Astrocyte (in vitro differentiated cells and primary cell): ENCODE results near the gene ADAMTS12. TPM values are rescaled to one million over a fixed set of nuclear protein-coding genes. Genes with fewer than 3 reads are reported as not detected.

Experiments
- DNase-seq: peaks from one replicate; pipeline ENCODE4 v3.0.0-alpha.2; 2010; ENCODE audit warnings: low read depth
- FAIRE-seq: peaks from 2 replicates; lab custom pipeline; 2011; peaks lifted over from hg19 to GRCh38; lab: Jason Lieb, UNC
- H2AFZ ChIP-seq: 2 replicates; pipeline ENCODE4 v1.6.0; 2012; ENCODE audit warnings: low read depth, low read length, inconsistent platforms
- H3K27ac ChIP-seq: 2 replicates; pipeline ENCODE4 v1.5.1; 2011; ENCODE audit warnings: low read depth, low read length, inconsistent platforms
- H3K27me3 ChIP-seq: 2 replicates; pipeline ENCODE4 v1.6.0; 2011; ENCODE audit warnings: low read length, inconsistent platforms; ENCODE audit not compliant: insufficient read depth
- H3K36me3 ChIP-seq: 2 replicates; pipeline ENCODE4 v1.5.1; 2011; ENCODE audit warnings: low read length, inconsistent platforms; ENCODE audit not compliant: insufficient read depth
- H3K4me1 ChIP-seq: 2 replicates; pipeline ENCODE4 v1.5.1; 2011; ENCODE audit warnings: low read length, inconsistent platforms; ENCODE audit not compliant: insufficient read depth
- H3K4me2 ChIP-seq: 2 replicates; pipeline ENCODE4 v1.6.0; 2012; ENCODE audit warnings: low read length, inconsistent platforms
- H3K4me3 ChIP-seq: 2 replicates; pipeline ENCODE4 v1.5.1; 2011; ENCODE audit warnings: low read depth, mild to moderate bottlenecking, low read length, inconsistent platforms; ENCODE audit not compliant: insufficient read depth
- H3K79me2 ChIP-seq: 2 replicates; pipeline ENCODE4 v1.6.0; 2012; ENCODE audit warnings: mild to moderate bottlenecking, low read length, inconsistent platforms; ENCODE audit not compliant: insufficient read depth
- H3K9ac ChIP-seq: 2 replicates; pipeline ENCODE4 v1.6.0; 2012; ENCODE audit warnings: mild to moderate bottlenecking, low read length, inconsistent platforms
- H3K9me3 ChIP-seq: 2 replicates; pipeline ENCODE4 v1.5.1; 2012; ENCODE audit warnings: low read depth, mild to moderate bottlenecking, low read length, inconsistent platforms; ENCODE audit not compliant: insufficient read depth
- H4K20me1 ChIP-seq: 2 replicates; pipeline ENCODE4 v1.6.0; 2012; ENCODE audit warnings: low read length, inconsistent platforms; ENCODE audit not compliant: insufficient read depth
- H3K27ac Mint-ChIP-seq: one replicate; pipeline ENCODE4 v1.8.0; 2021; ENCODE audit warnings: mild to moderate bottlenecking, mixed read lengths; ENCODE audit not compliant: unreplicated experiment
- H3K27me3 Mint-ChIP-seq: one replicate; pipeline ENCODE4 v1.8.0; 2021; ENCODE audit warnings: low read depth, mixed read lengths; ENCODE audit not compliant: unreplicated experiment
- H3K36me3 Mint-ChIP-seq: one replicate; pipeline ENCODE4 v1.8.0; 2021; ENCODE audit warnings: low read depth, mixed read lengths; ENCODE audit not compliant: unreplicated experiment
- H3K4me1 Mint-ChIP-seq: one replicate; pipeline ENCODE4 v1.8.0; 2021; ENCODE audit warnings: low read depth, mixed read lengths; ENCODE audit not compliant: unreplicated experiment
- H3K4me3 Mint-ChIP-seq: one replicate; pipeline ENCODE4 v1.8.0; 2021; ENCODE audit warnings: mild to moderate bottlenecking, moderate library complexity, mixed read lengths; ENCODE audit not compliant: unreplicated experiment
- H3K9me3 Mint-ChIP-seq: one replicate; pipeline ENCODE4 v1.8.0; 2021; ENCODE audit warnings: mild to moderate bottlenecking, mixed read lengths; ENCODE audit not compliant: unreplicated experiment
- EZH2 ChIP-seq: IDR thresholded peaks from 2 replicates; pipeline ENCODE4 v1.6.1; 2012; ENCODE audit warnings: mild to moderate bottlenecking, low read length, inconsistent platforms; ENCODE audit not compliant: insufficient read depth
- total RNA-seq: library from RNA; stranded (reverse); gene quantifications from 2 replicates; pipeline ENCODE4 v1.2.1, GENCODE V29; 2021
- TF ChIP-seq, protein P1 (sequence below): IDR thresholded peaks from 2 replicates; pipeline ENCODE4 v1.5.1; 2011; ENCODE audit warnings: low read depth, mild to moderate bottlenecking, inconsistent platforms, low read length, moderate library complexity; ENCODE audit not compliant: insufficient read depth

ADAMTS12 gene
- total RNA-seq, 1 donor from 2014 or later, result 156 TPM

DNA sequence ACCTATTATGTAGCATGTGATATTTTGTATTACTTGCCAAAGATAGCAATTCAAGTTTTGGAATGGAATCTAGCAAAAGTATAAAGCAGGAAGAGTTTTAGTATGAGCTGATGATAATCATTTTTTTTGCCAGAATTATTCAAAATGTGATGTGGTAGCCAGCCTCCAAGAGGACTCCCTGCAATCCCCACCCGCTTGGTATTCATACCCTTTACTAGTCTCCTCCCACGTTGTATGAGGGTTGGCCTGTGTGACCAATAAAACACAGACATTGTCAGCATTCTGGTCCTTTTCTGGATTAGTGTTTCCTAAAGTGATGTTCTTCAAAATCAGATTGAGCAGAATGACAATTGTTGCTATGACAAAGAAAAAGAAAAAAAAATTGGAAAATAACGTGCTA, 387.2 kb downstream of the ADAMTS12 start:
- H3K36me3 ChIP-seq, result no peaks in the 10 kb centered on the region
- no peaks in the 10 kb centered on the region for H3K9me3 ChIP-seq
- H4K20me1 ChIP-seq, result no peaks in the 10 kb centered on the region
- TF ChIP-seq EZH2, result no peak
- TF ChIP-seq, protein P1, sequence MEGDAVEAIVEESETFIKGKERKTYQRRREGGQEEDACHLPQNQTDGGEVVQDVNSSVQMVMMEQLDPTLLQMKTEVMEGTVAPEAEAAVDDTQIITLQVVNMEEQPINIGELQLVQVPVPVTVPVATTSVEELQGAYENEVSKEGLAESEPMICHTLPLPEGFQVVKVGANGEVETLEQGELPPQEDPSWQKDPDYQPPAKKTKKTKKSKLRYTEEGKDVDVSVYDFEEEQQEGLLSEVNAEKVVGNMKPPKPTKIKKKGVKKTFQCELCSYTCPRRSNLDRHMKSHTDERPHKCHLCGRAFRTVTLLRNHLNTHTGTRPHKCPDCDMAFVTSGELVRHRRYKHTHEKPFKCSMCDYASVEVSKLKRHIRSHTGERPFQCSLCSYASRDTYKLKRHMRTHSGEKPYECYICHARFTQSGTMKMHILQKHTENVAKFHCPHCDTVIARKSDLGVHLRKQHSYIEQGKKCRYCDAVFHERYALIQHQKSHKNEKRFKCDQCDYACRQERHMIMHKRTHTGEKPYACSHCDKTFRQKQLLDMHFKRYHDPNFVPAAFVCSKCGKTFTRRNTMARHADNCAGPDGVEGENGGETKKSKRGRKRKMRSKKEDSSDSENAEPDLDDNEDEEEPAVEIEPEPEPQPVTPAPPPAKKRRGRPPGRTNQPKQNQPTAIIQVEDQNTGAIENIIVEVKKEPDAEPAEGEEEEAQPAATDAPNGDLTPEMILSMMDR, result no peak
- H3K79me2 ChIP-seq, result no peaks in the 10 kb centered on the region
- Mint-ChIP-seq H3K4me1 (peaks cover 7% of the 10 kb centered on the region), H3K4me3 (no peak overlapping the region), H3K27ac (no peak overlapping the region), H3K36me3 (no peaks in the 10 kb centered on the region), H3K27me3 (no peaks in the 10 kb centered on the region), H3K9me3 (peaks cover 3% of the 10 kb centered on the region)
- no peak overlapping the region for H3K27ac ChIP-seq
- H3K4me2 ChIP-seq, result no peak overlapping the region
- H3K4me3 ChIP-seq, result no peak overlapping the region
- H3K27me3 ChIP-seq, result no peaks in the 10 kb centered on the region
- no peak overlapping the region for H3K9ac ChIP-seq
- DNase-seq, result no peak
- no peak overlapping the region for H2AFZ ChIP-seq
- H3K4me1 ChIP-seq, result no peaks in the 10 kb centered on the region
- FAIRE-seq, result no peak

DNA sequence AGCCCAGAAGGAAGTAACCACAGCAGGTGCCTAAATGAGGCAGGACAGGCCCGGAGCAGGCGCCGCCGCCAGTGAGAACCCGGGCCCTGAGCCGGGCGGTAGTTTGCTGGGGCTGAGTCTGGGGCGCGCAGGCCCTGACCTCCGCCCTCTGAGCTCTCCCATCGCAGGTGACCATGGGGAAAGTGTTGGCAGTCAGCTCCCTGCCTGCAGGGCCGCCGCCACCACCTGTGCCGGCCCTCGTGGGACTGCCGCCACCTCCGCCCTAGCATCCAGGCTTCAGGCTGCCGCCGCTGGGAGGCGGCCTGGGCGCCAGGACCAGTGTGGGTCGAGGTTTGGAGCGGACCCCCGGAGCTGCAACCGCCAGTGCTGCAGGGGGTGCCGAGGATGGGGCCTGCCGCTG, 389.9 kb downstream of the ADAMTS12 start:
- Mint-ChIP-seq H3K4me3 (no peak overlapping the region), H3K9me3 (peaks cover 1% of the 10 kb centered on the region), H3K36me3 (no peaks in the 10 kb centered on the region), H3K27ac (no peak overlapping the region), H3K4me1 (no peaks in the 10 kb centered on the region), H3K27me3 (no peaks in the 10 kb centered on the region)
- FAIRE-seq (no peak), DNase-seq (no peak)
- no peak overlapping the region for H3K4me2 ChIP-seq
- H4K20me1 ChIP-seq, result no peaks in the 10 kb centered on the region
- no peak overlapping the region for H2AFZ ChIP-seq
- H3K9ac ChIP-seq, result no peak overlapping the region
- no peaks in the 10 kb centered on the region for H3K27me3 ChIP-seq
- H3K27ac ChIP-seq, result no peak overlapping the region
- H3K4me1 ChIP-seq, result no peaks in the 10 kb centered on the region
- TF ChIP-seq EZH2, result no peak
- TF ChIP-seq, protein P1, result no peak
- no peak overlapping the region for H3K4me3 ChIP-seq
- no peaks in the 10 kb centered on the region for H3K36me3 ChIP-seq
- no peaks in the 10 kb centered on the region for H3K9me3 ChIP-seq
- no peaks in the 10 kb centered on the region for H3K79me2 ChIP-seq

DNA sequence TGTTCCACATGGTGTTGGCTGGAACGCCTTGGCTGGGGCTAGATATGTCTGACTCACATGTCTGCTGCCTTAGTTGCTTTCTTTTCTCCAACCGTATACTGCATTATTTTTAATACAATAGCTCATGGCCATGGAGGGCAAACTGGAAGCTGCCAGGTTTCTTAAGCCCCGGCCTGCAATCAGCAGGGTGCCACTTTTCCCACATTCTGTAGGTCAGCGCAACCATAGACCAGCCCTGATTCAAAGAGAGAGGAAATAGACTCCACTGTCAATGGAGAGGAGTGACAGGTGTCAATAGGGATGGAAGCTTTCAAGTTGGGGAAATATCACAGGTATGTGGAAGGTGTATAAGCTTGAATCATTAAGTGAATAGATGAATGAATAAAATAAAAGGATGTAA, 390.5 kb downstream of the ADAMTS12 start:
- no peaks in the 10 kb centered on the region for H3K27me3 ChIP-seq
- H3K36me3 ChIP-seq, result no peaks in the 10 kb centered on the region
- no peak overlapping the region for H2AFZ ChIP-seq
- no peaks in the 10 kb centered on the region for H3K4me1 ChIP-seq
- H3K4me1 Mint-ChIP-seq, result no peaks in the 10 kb centered on the region
- H3K27ac ChIP-seq, result no peak overlapping the region
- no peak overlapping the region for H3K4me3 Mint-ChIP-seq
- no peaks in the 10 kb centered on the region for H3K79me2 ChIP-seq
- H3K4me3 ChIP-seq, result no peak overlapping the region
- FAIRE-seq (no peak), DNase-seq (no peak)
- H3K27me3 Mint-ChIP-seq, result no peaks in the 10 kb centered on the region
- H3K4me2 ChIP-seq, result no peak overlapping the region
- no peaks in the 10 kb centered on the region for H3K36me3 Mint-ChIP-seq
- H3K9me3 Mint-ChIP-seq, result no peaks in the 10 kb centered on the region
- H3K27ac Mint-ChIP-seq, result no peak overlapping the region
- no peak overlapping the region for H3K9ac ChIP-seq
- no peaks in the 10 kb centered on the region for H4K20me1 ChIP-seq
- no peak for TF ChIP-seq EZH2
- TF ChIP-seq, protein P1, result no peak
- H3K9me3 ChIP-seq, result no peaks in the 10 kb centered on the region
